Fibroblast of mammary gland (primary cell): ENCODE measurements around the gene ZBTB37.
A peak's percentile ranks its signal among the peaks of the same experiment; 100 is the strongest.
"Not testable (repeated sequence)": the region's sequence is repeated elsewhere in the genome, so short reads cannot be mapped to it uniquely, and the experiment has no call there.

Source experiments
- DNase-seq: peaks from one replicate; pipeline ENCODE4 v3.0.0-alpha.2; 2010; ENCODE audit warnings: low read depth
- H3K4me3 ChIP-seq: 2 replicates; pipeline ENCODE4 v1.5.1; 2011; ENCODE audit warnings: low read depth, mild to moderate bottlenecking, low read length, moderate library complexity; ENCODE audit not compliant: control insufficient read depth
- TF ChIP-seq, protein P1 (sequence below): conservative IDR thresholded peaks from 2 replicates; pipeline ENCODE4 v1.5.1; 2011; ENCODE audit warnings: low read depth, low read length, inconsistent platforms; ENCODE audit not compliant: control insufficient read depth, insufficient read depth

The ZBTB37 gene

DNA sequence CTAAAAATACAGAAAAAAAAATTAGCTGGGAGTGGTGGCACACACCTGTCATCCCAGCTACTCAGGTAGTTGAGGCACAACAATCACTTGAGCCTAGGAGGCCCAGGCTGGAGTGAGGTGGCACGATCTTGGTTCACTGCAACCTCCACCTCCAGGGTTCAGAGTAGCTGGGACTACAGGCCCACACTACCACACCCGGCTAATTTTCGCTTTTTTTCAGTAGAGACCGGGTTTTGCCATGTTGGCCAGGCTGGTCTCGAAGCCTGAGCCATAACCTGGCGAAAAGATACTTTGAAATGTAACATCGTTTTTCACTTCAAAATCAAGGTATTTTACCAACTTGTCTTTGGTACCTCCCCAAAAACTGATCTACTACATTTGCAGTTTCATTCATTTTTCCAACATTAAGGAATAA lies 6.4 kb upstream of the ZBTB37 start:
- TF ChIP-seq, protein P1, sequence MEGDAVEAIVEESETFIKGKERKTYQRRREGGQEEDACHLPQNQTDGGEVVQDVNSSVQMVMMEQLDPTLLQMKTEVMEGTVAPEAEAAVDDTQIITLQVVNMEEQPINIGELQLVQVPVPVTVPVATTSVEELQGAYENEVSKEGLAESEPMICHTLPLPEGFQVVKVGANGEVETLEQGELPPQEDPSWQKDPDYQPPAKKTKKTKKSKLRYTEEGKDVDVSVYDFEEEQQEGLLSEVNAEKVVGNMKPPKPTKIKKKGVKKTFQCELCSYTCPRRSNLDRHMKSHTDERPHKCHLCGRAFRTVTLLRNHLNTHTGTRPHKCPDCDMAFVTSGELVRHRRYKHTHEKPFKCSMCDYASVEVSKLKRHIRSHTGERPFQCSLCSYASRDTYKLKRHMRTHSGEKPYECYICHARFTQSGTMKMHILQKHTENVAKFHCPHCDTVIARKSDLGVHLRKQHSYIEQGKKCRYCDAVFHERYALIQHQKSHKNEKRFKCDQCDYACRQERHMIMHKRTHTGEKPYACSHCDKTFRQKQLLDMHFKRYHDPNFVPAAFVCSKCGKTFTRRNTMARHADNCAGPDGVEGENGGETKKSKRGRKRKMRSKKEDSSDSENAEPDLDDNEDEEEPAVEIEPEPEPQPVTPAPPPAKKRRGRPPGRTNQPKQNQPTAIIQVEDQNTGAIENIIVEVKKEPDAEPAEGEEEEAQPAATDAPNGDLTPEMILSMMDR, result no peak
- no peak overlapping the region for H3K4me3 ChIP-seq
- peak; percentile 37 for DNase-seq

DNA sequence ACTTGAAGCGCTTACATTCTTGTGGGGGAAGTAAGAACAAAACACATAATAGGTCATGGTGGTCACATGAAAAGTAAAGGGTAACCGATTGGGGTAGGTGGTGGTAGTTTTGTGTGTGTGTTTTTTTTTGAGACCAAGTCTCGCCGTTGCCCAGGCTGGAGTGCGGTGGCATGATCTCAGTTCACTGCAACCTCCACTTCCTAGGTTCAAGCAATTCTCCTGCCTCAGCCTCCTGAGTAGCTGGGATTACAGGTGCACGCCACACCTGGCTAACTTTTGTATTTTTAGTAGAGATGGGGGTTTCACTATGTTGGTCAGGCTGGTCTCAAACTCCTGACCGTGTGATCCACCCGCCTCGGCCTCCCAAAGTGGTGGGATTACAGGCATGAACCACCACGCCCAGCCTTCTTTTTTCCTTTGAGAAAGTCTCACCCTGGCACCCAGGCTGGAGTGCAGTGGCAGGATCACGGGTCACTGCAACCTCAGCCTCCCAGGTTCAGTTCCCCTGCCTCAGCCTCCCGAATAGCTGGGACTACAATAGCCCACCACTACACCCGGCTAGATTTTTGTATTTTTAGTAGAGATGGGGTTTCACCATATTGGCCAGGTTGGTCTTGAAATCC lies 5.9 kb upstream of the ZBTB37 start:
- not testable (repeated sequence) for H3K4me3 ChIP-seq
- peak; percentile 54 for DNase-seq

DNA sequence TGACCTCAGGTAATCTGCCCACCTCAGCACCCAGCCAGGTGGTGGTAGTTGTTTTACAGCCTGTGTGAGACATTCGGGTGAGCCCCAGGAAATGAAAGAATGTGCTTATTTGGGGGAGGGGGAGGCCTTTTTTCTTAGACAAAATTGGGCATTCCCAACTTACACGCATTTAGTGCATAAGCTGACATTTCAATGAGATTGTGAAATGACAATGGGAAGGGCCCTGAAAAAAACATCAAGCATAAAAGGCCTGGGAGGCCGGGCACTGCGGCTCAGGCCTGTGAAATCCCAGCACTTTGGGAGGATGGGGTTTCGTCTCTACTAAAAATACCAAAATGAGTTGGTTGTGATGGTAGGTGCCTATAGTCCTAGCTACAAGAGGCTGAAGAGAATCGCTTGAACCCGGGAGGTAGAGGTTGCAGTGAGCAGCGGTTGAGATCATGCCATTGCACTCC lies 5.4 kb upstream of the ZBTB37 start:
- peak; percentile 33 for DNase-seq
- TF ChIP-seq, protein P1, result no peak
- no peak overlapping the region for H3K4me3 ChIP-seq

DNA sequence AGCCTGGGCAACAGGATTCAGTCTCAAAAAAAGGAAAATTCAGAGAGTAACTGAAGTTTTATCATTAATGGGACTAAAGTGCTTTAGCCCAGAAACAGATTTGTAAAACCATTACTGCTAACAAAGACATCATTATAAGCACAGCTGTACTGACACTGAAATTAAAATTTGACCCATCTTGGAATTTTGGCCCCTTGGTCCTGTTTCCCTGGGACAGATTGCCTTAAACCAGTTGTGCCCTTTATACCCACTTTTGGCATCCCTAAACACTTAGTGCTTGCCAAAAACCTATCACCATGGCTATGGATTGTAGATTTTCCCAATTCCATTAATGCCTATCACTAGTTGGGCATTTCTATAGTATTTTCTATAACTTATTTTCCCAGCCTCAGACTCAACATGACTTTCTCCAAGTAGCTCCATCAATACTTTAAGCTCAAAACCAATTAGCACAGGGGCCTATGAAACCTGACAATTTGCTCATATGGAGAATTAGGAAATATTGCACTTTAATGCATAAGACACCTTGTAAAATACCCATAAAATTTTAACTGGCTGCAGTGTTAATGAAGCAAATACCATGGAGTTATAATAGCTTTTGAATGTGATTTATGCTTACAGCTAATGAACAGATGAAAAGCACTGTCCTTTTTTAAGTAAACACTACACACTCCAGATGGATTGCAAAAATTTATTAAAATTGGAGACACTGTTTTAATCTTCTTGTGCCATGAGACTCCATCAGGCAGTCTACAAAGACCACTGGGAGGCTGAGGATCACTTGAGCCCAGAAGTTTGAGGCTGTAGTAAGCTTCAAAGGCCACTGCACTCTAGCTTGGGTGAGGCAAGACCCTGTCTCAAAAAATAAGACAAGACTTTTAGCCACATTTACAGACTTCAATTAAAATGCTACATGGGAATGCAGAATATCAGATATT lies 4.7 kb upstream of the ZBTB37 start:
- H3K4me3 ChIP-seq, result no peak overlapping the region
- DNase-seq, result no peak
- TF ChIP-seq, protein P1, result no peak

DNA sequence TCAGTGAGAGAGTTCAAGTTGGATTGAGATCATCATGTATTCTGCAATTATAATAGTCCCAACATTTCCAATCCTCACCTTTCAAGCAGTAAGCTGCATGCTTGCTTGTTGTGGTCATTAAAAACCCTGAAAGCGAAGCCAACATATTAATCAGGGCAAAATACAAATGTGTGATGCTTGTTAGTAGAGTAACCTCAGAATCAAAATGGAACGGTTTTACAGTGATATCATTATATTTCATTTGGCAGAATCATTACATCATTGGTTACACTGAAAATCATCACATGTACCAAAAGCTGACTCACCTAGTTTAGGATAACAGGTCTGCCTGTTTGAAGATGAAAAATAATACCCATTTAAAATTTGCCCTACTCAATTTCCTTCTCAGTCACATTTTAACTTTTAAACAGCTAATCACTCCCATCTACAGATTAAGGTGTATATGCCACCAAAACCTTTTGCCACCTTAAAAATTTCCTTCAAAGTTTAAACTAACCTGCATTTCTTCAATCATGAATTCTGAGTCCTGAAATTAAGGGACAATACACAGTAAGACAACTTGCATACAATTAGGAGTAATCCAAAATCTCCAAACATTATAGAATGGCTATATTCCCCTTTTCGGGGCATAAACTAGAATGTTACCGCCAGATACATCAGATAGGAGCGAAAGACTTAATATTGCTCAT lies 3.9 kb upstream of the ZBTB37 start:
- peak; percentile 50 for DNase-seq
- TF ChIP-seq, protein P1, result no peak
- H3K4me3 ChIP-seq, result peak overlapping the region; percentile 98

DNA sequence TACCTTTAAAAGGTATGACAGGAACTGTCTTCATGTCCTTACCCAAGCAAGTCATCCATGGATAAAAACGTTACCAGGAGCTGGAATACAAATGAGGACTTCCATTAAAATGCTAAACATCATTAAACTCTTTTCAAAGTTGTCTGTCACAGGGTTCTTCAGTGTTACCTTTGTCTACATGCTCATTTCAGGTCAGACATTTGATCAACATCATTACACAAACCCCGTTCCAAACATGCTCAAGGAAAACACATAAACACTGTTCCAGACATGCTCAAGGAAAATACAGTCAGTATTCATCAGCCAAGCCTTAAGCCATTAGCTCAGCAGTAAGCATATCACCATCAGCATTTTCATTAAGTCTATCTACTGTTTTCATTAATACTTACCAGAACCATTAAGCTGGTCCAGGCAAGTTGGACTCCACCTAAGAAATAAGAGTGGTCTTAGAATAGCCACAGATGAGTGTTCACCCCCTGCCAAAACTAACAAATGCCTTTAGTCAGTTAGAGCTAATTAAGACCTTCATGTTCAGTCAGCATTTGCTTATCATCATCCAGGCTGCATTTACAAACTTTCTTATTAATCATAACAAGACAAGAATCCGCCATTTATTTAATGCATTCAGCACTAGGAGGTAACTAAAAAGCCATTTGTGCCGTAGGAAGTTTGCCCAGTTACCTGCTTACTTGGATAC lies 2.6 kb upstream of the ZBTB37 start:
- TF ChIP-seq, protein P1, result no peak
- H3K4me3 ChIP-seq, result peak overlapping the region; percentile 98
- DNase-seq, result no peak
